ENCODE measurements around the gene RGMA. TPM values are rescaled to one million over a fixed set of nuclear protein-coding genes. Genes with fewer than 3 reads are reported as not detected.
A peak's percentile ranks its signal among the peaks of the same experiment; 100 is the strongest.

The RGMA gene
- total RNA-seq, 4 donors from 2014 or later, result 28.2 to 110 (median 45.6) TPM

DNA sequence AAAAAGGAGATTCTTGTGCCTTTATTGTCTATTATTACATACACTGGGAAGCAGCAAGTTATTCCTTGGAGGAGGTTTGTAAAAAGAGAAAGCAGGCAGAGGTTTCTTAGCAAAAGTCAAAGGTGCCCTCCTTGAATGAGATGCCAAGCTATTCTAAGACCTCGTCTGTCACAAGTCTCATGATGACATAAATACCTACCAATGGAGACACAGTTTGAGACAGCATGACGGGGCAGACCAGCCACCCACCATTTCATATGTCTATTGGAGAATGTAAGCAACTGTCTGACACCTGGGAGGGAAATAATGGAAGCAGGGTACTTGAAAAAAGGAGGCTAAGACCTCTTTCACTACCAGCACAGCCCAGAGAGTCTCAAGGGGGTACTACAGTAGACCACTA, 2.2 kb downstream of the RGMA start:
- Histone ChIP-seq H3K9me3 (no peaks in the 10 kb centered on the region), H3K36me3 (no peaks in the 10 kb centered on the region), H3K4me3 (peak overlapping the region in 1 of 4 donors; percentile 82), H3K27me3 (peaks cover 0 to 14% of the 10 kb centered on the region in 2 donors), H3K4me1 (peaks cover 0 to 58% (median 5%) of the 10 kb centered on the region in 4 donors), H3K27ac (peak overlapping the region in 1 of 4 donors; percentile 42)
- TF ChIP-seq POLR2A (IDR thresholded peaks at IDR 0.05) (no peak), CTCF (IDR thresholded peaks at IDR 0.05) (no peak)
- no peak for DNase-seq (ENCODE audit: low spot score in 2 of 2)
- WGBS, 2 donors, result 68 to 79% methylated on average over 2 of the region's 2 CpGs

- H3K4me1 ChIP-seq, result peaks cover 0 to 52% (median 5%) of the 10 kb centered on the region in 4 donors
- peak overlapping the region in 1 of 4 donors; percentile 13 for H3K27ac ChIP-seq
These were observed 3.3 kb downstream of the RGMA start for GRCh38 chr15:93085692-93086091.

GRCh38 chr15:93082861-93083260, 6.2 kb downstream of the RGMA start:
- Histone ChIP-seq H3K4me3 (no peak overlapping the region), H3K27ac (no peak overlapping the region), H3K36me3 (no peaks in the 10 kb centered on the region), H3K27me3 (peaks cover 0 to 10% of the 10 kb centered on the region in 2 donors), H3K4me1 (peaks cover 0 to 33% (median 0%) of the 10 kb centered on the region in 4 donors), H3K9me3 (no peaks in the 10 kb centered on the region)
- TF ChIP-seq CTCF (IDR thresholded peaks at IDR 0.05), result no peak
- TF ChIP-seq EP300 (IDR thresholded peaks at IDR 0.05), result no peak
- no peak for TF ChIP-seq POLR2A (IDR thresholded peaks at IDR 0.05)
- no peak for DNase-seq (ENCODE audit: low spot score in 2 of 2)
- 98 to 100% methylated on average over 3 of the region's 3 CpGs for WGBS, 2 donors

More at GRCh38 chr15:93085692-93086091, 3.3 kb downstream of the RGMA start:
- no peaks in the 10 kb centered on the region for H3K36me3 ChIP-seq
- WGBS, 2 donors, result 67 to 83% methylated on average over 1 of the region's 1 CpG
- DNase-seq (ENCODE audit: low spot score in 2 of 2), result no peak
- no peak for TF ChIP-seq EP300 (IDR thresholded peaks at IDR 0.05)
- TF ChIP-seq CTCF (IDR thresholded peaks at IDR 0.05), result no peak
- no peak for TF ChIP-seq POLR2A (IDR thresholded peaks at IDR 0.05)
- H3K27me3 ChIP-seq, result peaks cover 0 to 14% of the 10 kb centered on the region in 2 donors
- H3K9me3 ChIP-seq, result no peaks in the 10 kb centered on the region
- peak overlapping the region in 1 of 4 donors; percentile 82 for H3K4me3 ChIP-seq

GRCh38 chr15:93081399-93081798, 7.6 kb downstream of the RGMA start:
- no peak for DNase-seq (ENCODE audit: low spot score in 2 of 2)
- Histone ChIP-seq H3K27ac (no peak overlapping the region), H3K9me3 (no peaks in the 10 kb centered on the region), H3K36me3 (no peaks in the 10 kb centered on the region), H3K4me3 (no peak overlapping the region), H3K4me1 (peaks cover 0 to 22% (median 0%) of the 10 kb centered on the region in 4 donors), H3K27me3 (peaks cover 0 to 5% of the 10 kb centered on the region in 2 donors)
- WGBS, 2 donors, result 90 to 94% methylated on average over 5 of the region's 5 CpGs
- no peak for TF ChIP-seq CTCF (IDR thresholded peaks at IDR 0.05)
- TF ChIP-seq POLR2A (IDR thresholded peaks at IDR 0.05), result no peak
- no peak for TF ChIP-seq EP300 (IDR thresholded peaks at IDR 0.05)

DNA sequence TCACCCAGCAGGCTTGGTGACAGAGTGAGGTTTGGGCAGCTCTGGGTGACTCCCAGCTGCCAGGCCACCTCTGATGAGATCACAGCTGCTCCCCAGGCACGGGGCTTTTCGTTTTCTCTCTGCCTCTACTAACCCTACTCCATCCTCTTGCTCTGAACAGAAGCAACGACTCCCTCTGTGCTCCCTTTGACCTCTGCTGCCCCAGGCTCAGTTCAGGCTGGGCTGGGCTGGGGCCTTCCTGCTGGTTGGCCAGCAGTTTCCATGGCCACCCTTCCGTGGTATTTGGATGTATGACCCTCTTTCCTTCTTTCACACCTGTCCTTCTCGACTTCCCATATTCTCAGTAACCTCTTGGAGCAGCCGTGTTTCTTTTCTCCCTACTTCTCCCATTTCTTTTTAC, 8.6 kb downstream of the RGMA start:
- no peaks in the 10 kb centered on the region for H3K9me3 ChIP-seq
- no peak for TF ChIP-seq CTCF (IDR thresholded peaks at IDR 0.05)
- TF ChIP-seq POLR2A (IDR thresholded peaks at IDR 0.05), result no peak
- H3K36me3 ChIP-seq, result no peaks in the 10 kb centered on the region
- WGBS, 2 donors, result 59 to 63% methylated on average over 6 of the region's 6 CpGs
- H3K27ac ChIP-seq, result no peak overlapping the region
- H3K27me3 ChIP-seq, result peaks cover 0 to 2% of the 10 kb centered on the region in 2 donors
- peaks cover 0 to 20% (median 0%) of the 10 kb centered on the region in 4 donors for H3K4me1 ChIP-seq
- DNase-seq (ENCODE audit: low spot score in 2 of 2), result no peak
- no peak overlapping the region for H3K4me3 ChIP-seq

All from tibial nerve (tissue), 4 donors.